Calu3 (cell line): ENCODE results near the gene TLN1. TPM values are rescaled to one million over a fixed set of nuclear protein-coding genes. Genes with fewer than 3 reads are reported as not detected.

Experiments
- BruUV-seq: library from RNA; stranded (reverse); fragments of 400-500 nt; replicated peaks from 2 replicates; lab custom pipeline; 2021; lab: Mats Ljungman, UMichigan
- CTCF ChIA-PET: fragments of 300-600 bp; sonication (Branson Sonifier 250); formaldehyde crosslinking; loops from one replicate; lab custom pipeline; 2022; ENCODE audit warnings: antibody characterized with exemption; lab: Charles Lee
- DNase-seq: peaks from one replicate; pipeline ENCODE4 v3.0.0; 2022
- H3K27ac Mint-ChIP-seq: one replicate; pipeline ENCODE4 v1.8.0; 2022; ENCODE audit warnings: mixed read lengths; ENCODE audit not compliant: unreplicated experiment
- H3K27me3 Mint-ChIP-seq: one replicate; pipeline ENCODE4 v1.8.0; 2022; ENCODE audit warnings: mixed read lengths; ENCODE audit not compliant: unreplicated experiment
- H3K36me3 Mint-ChIP-seq: one replicate; pipeline ENCODE4 v1.8.0; 2022; ENCODE audit warnings: mild to moderate bottlenecking, moderate library complexity, mixed read lengths; ENCODE audit not compliant: insufficient read depth, unreplicated experiment
- H3K4me1 Mint-ChIP-seq: one replicate; pipeline ENCODE4 v1.8.0; 2022; ENCODE audit warnings: mild to moderate bottlenecking, low read depth, mixed read lengths; ENCODE audit not compliant: unreplicated experiment
- H3K4me3 Mint-ChIP-seq: one replicate; pipeline ENCODE4 v1.8.0; 2022; ENCODE audit warnings: mild to moderate bottlenecking, low read depth, moderate library complexity, mixed read lengths; ENCODE audit not compliant: unreplicated experiment
- H3K9me3 Mint-ChIP-seq: one replicate; pipeline ENCODE4 v1.8.0; 2022; ENCODE audit warnings: low read depth, mixed read lengths; ENCODE audit not compliant: unreplicated experiment
- CTCF ChIP-seq: fragments of 200-600 bp; IDR thresholded peaks from one replicate; pipeline ENCODE4 v1.8.0; 2022; ENCODE audit warnings: antibody characterized with exemption; ENCODE audit not compliant: unreplicated experiment
- intact Hi-C: fragments of 100-400 bp; cut with micrococcal nuclease; formaldehyde crosslinking; loops from one replicate; pipeline ENCODE4 v1.10.0; 2022; ENCODE audit not compliant: unreplicated experiment
- total RNA-seq: library from RNA; stranded (reverse); gene quantifications from 2 replicates; pipeline ENCODE4 v1.2.3, GENCODE V29; 2022

Gene TLN1
- total RNA-seq, 1 experiment from 2014 or later, result 98.7 TPM

- H3K36me3 Mint-ChIP-seq, result peaks cover 5% of the 10 kb centered on the region
- no peaks in the 10 kb centered on the region for H3K9me3 Mint-ChIP-seq
- CTCF ChIA-PET, result interaction anchor here (0.6 kb wide), 1 partner anchor 13 kb away, joined by 3 read pairs; no protein-coding TSS in a partner anchor
- H3K27me3 Mint-ChIP-seq, result no peaks in the 10 kb centered on the region
- H3K4me3 Mint-ChIP-seq, result no peak overlapping the region
- intact Hi-C loops, result no loop called here
- peaks cover 23% of the 10 kb centered on the region for H3K4me1 Mint-ChIP-seq
- H3K27ac Mint-ChIP-seq, result no peak overlapping the region
- DNase-seq, result no peak
- no peak for TF ChIP-seq CTCF
- no TSS peak for BruUV-seq
Measured at GRCh38 chr9:35675204-35675603, 56.8 kb downstream of the TLN1 start.

- DNase-seq, result no peak
- CTCF ChIA-PET, result interaction anchor here (1.2 to 1.3 kb wide), 2 partner anchors 15 to 23 kb away, joined by 4 to 6 read pairs; no protein-coding TSS in a partner anchor
- no peaks in the 10 kb centered on the region for H3K36me3 Mint-ChIP-seq
- BruUV-seq, result no TSS peak
- H3K4me1 Mint-ChIP-seq, result peaks cover 31% of the 10 kb centered on the region
- no peak overlapping the region for H3K27ac Mint-ChIP-seq
- no peaks in the 10 kb centered on the region for H3K27me3 Mint-ChIP-seq
- H3K4me3 Mint-ChIP-seq, result no peak overlapping the region
- intact Hi-C loops, result no loop called here
- no peak for TF ChIP-seq CTCF
- no peaks in the 10 kb centered on the region for H3K9me3 Mint-ChIP-seq
Measured at GRCh38 chr9:35674025-35674361, 58.0 kb downstream of the TLN1 start.

GRCh38 chr9:35673132-35674024, 58.6 kb downstream of the TLN1 start, which contains the start of gene CA9:
Gene CA9 (plus strand): TSS chr9:35673928. CDS start chr9:35673960, 32 bp downstream.
- Mint-ChIP-seq H3K27me3 (no peaks in the 10 kb centered on the region), H3K4me3 (no peak within 1 kb of the TSS), H3K4me1 (peaks cover 36% of the 10 kb centered on the region), H3K27ac (no peak within 1 kb of the TSS), H3K9me3 (no peaks in the 10 kb centered on the region), H3K36me3 (no peaks in the 10 kb centered on the region)
- no peak for TF ChIP-seq CTCF
- no TSS peak for BruUV-seq
- no peak for DNase-seq
- intact Hi-C loops, result no loop called here
- CTCF ChIA-PET, result interaction anchor here (1.1 to 1.3 kb wide), 3 partner anchors 8 to 23 kb away, joined by 4 to 6 read pairs (median 4); partner anchors contain the start of gene ARHGEF39

GRCh38 chr9:35669331-35670145, 62.5 kb downstream of the TLN1 start:
- no peaks in the 10 kb centered on the region for H3K27me3 Mint-ChIP-seq
- no peak overlapping the region for H3K27ac Mint-ChIP-seq
- peaks cover 3% of the 10 kb centered on the region for H3K9me3 Mint-ChIP-seq
- DNase-seq, result peak; percentile 75
- BruUV-seq, result no TSS peak
- TF ChIP-seq CTCF, result no peak
- H3K4me3 Mint-ChIP-seq, result no peak overlapping the region
- peaks cover 49% of the 10 kb centered on the region for H3K4me1 Mint-ChIP-seq
- CTCF ChIA-PET, result interaction anchor here (1.5 to 1.6 kb wide), 2 partner anchors 11 to 27 kb away, joined by 5 read pairs; partner anchors contain the start of genes CCDC107 and RMRP
- intact Hi-C loops, result loop anchor here (10.0 kb wide), 1 partner anchor 65 kb away; the partner anchor contains the start of genes CREB3 and TLN1
- H3K36me3 Mint-ChIP-seq, result peaks cover 10% of the 10 kb centered on the region
